GM18858 (cell line): ENCODE measurements around the gene C9orf153.
"Not testable (repeated sequence)": the region's sequence is repeated elsewhere in the genome, so short reads cannot be mapped to it uniquely, and the experiment has no call there.

Experiments used
- ATAC-seq: cut with Tn5 transposase; IDR thresholded peaks from one replicate; pipeline ENCODE4 v1.9.1; 2021; ENCODE audit not compliant: unreplicated experiment

Gene C9orf153

DNA sequence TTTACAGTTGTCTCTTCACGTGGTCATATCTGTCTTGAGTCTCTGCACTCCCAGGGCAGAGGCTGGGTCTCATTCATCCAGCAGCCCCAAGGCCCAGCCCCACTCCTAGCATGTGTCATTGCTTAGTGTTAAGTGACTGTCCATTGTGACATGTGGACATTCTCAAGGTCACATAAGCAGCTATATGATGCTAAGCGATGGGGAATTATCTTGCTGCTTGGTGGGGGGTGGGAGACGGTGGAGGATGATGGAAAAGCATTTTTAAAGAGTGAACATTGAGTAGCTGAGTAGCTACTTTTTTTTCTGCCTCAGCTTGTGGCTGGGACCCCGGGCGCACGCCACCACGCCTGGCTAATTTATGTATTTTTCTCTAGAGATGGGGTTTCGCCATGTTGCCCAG is at the start of gene C9orf153:
Gene C9orf153, minus strand, starts transcription at position 101 of the 400 bp plus-strand sequence. CDS start 30,054 bp downstream, outside the sequence.
- ATAC-seq, result no peak

GRCh38 chr9:86308687-86309086 is 49.2 kb upstream of the C9orf153 start:
- no peak for ATAC-seq

DNA sequence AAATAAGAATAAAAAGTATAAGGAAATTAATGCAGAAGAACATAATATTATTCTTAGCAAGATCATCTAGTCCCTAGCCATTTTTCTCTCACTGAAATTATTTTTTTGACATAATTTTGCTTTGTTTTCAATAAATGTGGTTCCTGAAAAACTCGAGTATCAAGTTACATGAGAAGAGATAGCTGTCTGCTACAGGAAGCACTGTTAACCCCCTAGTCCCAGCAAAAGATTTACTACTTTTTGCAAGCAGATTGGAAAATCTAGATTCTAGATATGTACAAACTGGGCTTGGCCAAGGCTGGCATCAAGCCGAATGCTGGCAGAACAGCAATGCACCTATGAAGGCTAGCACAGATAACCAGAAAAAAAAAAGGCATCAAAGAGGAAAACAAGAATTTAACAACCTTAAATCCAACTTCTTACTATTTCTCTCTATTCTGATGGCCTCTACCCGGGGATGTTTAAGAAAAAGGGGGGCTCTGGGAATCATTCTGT is 44.8 kb upstream of the C9orf153 start:
- ATAC-seq, result no peak

DNA sequence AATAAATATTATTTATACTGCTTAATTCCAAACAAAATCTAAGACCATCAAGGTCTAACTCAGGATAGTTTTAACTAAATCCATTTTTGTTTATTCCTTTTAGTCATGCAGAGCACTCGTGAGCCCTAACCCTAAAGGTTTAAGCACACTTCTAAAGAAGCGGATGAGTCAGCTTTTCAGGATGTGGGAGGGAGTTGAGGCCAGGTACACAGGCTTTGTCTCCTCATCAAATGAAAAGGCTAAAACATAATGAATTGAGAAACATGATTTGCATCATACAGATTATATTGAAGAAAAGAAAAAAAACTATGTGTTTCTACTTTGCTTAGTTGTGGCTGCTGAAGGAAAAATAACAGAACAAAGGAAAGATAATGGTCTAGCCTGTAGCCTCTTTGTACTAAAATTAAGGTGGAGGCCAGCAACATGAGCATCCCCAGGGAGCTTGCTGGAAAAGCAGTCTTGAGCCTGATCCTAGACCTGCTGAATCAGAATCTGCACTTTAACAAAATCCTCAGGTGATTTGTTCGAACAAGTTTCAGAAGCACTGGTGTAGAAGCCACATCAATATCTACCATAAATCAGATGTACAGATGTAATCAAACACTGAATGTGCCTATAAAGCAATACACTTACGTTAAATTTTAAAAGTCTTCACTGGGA is 44.0 kb upstream of the C9orf153 start:
- ATAC-seq, result no peak

DNA sequence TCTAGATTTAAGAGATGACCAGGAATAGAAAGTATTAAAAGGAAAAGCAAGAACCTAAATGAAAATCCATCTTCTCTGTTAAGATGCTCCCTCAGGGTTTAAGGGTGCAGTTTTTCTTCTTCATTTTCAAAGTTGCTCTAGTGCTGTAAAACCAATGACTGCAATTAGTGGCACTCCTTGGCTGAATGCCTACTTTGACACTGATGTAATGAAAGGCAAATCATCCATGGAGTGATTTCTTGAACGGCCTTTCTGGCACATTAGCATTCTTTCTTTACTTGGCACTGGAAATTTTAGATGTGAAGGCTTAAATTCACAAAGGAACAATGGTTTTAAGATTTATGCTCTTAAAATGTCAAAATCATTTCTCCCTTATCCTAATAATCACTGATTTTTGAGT is 42.2 kb upstream of the C9orf153 start:
- ATAC-seq, result no peak

DNA sequence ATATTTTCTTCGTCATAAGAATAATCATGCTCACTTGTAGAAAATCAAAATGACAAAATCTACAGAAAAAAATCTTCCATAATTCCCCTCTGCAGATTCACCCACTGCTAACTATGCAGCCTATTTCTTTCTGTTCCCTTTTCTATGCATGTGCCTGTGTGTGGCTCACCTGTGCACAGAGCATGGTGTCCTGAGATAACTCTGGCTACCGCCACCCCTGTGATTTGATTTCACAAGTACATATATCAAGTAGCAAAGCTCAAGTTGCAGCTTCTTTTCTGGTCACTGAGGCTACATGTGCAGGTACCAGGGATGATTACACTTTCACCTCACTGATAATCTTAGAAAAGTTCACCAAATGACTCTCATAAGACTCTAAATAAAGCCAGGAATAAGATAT is 41.2 kb upstream of the C9orf153 start:
- ATAC-seq, result no peak

DNA sequence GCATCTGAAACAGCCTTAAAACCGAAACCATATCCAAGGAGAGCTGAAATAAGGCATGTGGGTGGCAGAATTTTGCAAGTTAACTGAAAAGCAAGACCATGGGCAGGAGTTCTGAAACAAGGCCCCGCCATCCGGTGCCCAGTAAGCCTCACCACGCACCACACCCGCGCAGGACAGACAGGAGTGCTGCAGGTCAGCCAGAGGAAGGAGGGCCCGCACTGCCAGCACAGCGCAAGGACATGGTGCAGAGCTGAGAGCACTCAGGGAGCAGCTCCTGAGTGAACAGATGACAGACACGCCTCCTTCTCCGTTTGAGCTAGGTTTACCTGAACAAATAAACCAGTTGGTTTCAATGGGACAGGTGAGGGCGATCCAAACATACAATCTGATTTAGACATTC is 39.4 kb upstream of the C9orf153 start:
- ATAC-seq, result no peak

DNA sequence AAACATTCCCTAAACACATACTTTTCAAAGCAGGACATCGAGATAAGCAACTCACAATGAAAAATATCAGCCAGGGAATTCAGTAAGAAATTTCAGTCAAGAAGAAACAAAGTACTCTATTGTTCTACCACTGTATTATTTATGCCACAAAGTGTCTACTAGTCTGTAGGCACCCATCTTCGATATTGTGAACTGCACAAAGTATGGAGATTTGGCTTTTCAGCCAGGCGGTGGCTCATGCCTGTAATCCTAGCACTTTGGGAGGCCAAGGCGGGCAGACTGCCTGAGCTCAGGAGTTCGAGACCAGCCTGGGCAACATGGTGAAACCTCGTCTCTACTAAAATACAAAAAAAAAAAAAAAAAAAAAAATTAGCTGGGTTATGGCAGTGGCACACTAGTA is 30.9 kb upstream of the C9orf153 start:
- not testable (repeated sequence) for ATAC-seq

DNA sequence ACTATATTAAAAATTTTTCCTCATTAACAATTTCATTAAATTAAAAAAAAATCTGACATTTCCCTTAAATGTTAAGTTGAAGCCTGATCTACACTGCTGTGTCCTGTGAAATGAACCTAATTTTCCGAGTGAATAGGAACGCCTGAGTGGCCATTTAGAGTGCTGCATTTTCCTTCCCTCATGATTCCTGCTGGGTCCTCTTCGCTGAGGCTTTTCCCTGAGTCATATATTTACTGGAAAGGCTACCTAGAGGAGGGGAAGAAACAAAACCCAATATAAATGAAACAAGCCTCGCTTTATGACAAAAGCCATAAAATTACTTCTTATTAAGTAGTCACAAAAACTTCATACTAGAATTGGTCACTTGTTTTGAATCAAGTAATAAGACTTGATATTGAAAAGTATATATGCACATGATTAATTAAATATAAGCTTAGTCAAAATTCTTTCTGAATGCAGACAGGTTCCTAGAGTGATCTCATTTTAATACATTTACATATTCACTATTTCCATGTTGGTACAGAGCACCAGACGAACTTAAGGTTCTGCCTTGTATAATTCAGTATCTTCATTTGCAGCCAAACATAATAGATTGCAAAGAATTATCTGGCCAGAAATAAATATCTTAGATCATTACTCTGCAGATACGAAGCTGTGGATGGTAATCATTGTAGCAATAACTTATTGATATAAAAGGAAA is 29.2 kb upstream of the C9orf153 start:
- no peak for ATAC-seq

- ATAC-seq, result no peak
Measured at GRCh38 chr9:86287013-86287412, 27.6 kb upstream of the C9orf153 start.

GRCh38 chr9:86286278-86286677 is 26.8 kb upstream of the C9orf153 start:
- ATAC-seq, result no peak

DNA sequence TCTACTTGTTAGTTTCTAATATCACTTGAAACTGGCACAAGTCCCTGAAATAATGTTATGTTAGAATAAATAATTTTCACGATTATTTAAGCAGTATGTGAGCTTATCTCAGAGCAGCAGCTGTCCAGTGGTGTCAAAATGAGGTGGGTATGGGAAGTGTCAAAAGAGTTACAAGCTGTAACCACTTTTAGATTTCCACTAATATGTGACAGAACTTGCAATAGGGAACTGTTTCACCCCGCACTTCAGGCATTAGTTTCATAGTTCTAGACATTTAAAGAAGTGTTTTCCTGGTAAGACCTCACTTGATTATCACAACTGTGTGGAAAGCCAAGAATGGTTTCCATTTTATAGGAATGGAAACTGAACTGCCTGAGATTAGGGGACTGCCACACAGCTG is 25.8 kb upstream of the C9orf153 start:
- no peak for ATAC-seq

GRCh38 chr9:86282979-86283535 is 23.6 kb upstream of the C9orf153 start:
- peak; percentile 12 for ATAC-seq

DNA sequence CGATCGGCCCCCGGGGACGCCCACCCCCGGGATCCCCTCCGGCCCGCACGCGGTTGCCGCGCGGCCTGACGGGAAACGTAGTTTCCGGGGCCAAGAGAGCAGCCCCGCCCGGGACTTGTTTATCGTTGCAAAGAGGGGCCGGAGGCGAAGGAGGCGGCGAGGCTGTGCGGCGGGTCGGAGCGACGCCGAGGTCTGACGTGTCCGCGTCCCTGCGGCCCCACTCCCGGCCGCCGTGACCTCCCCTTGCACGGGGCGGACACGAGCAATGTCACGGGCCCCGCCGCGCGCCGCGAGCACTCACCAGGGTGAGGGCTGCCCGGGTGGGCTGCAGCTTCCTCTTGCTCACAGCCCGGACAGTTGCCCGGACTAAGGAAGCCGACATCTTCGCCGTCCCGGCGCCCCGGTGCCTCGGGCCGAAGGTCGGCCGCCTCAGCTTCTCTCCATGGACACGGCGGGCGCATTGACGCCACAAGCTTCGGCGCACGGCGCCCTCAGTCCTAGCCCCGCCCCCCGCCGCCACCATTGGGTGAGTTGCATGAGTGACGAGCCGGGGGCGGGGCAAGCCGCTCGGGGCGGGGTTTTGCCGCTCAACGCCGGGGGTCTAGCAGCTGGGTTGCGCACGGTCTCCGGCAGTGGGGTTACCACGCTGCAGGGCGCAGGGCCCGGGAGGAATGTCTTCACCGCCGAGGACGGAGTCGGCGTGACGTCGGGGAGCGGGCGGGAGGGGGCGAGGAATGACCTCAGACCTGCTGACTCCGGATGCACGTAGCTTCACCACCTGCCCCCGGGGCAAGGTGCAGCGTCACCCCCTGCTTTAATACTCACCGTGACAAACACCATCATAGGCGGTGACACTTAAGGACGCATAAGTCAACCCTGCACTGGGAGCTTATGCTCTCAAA is 22.9 kb upstream of the C9orf153 start, which contains the start of gene ISCA1:
Gene ISCA1, minus strand, starts transcription at position 462 of the 902 bp plus-strand sequence. Its CDS starts 80 bp downstream, at position 382.
- peak; percentile 58 for ATAC-seq

GRCh38 chr9:86281593-86282076 is 22.2 kb upstream of the C9orf153 start:
- ATAC-seq, result no peak

GRCh38 chr9:86280580-86280979 is 21.1 kb upstream of the C9orf153 start:
- ATAC-seq, result no peak

GRCh38 chr9:86279839-86280238 is 20.4 kb upstream of the C9orf153 start:
- ATAC-seq, result no peak

GRCh38 chr9:86277072-86277471 is 17.6 kb upstream of the C9orf153 start:
- ATAC-seq, result no peak

DNA sequence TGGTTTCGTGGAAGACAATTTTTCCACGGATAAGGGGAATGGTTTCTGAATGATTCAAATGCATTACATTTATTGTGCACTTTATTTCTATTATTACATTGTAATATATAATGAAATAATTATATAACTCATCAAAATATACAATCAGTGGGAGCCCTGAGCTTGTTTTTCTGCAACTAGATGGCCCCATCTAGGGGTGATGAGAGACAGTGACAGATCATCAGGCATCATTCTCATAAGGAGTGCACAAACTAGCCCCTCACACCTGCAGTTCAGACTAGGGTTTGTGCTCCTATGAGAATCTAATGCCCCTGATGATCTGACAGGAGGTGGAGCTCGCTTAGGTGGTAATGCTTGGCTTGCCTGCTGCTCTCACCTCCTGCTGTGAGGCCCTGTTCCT is 16.5 kb upstream of the C9orf153 start:
- ATAC-seq, result no peak

GRCh38 chr9:86274821-86275643 is 15.6 kb upstream of the C9orf153 start:
- no peak for ATAC-seq
